NCI-H128 (cell line): ENCODE data around the gene SCN2B.

Experiments
- DNase-seq: peaks from one replicate; lab custom pipeline; 2025; ENCODE audit not compliant: unreplicated experiment; lab: John Stamatoyannopoulos, UW

The SCN2B gene

DNA sequence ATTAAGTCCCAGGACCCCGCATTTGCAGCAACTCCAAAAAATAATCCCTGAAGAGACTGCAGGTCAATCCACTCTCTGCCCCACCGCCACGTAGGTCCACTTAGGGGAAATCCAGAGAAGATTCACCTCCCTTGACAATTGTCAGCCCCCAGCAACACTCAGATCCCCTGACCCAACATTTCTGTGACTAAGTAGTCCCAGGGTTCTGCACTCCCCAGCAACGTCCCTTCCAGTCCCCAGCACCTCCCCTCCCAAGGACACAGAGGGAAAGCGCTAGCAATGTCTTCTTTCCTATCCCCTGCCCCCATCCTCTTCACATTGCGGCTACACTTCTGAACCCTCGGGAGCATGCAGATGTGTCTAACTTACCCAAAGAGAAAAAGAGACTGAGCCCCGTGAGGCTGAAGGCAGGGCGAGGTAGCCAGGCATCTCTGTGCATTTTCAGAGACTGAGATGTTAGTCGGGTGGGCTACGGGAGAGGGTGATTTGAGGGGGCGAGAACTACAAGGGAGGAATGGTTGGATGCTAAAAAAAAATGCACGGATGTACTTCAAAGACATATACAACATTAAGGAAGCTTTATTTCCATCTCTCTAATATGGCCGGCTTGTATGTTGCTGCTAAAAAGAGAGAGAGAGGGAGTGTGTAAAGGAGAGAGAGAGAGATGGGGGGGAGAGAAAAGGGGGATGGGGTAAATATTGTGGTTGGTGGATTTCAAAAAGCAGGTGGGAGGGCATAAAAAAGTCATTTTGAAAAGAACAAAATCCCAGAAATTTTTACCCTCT is at the start of gene SCN2B:
Gene SCN2B, minus strand, starts transcription at position 647 of the 785 bp plus-strand sequence. Its CDS starts 208 bp downstream, at position 439.
- DNase-seq, result no peak

- DNase-seq, result no peak
These were observed 48.2 kb upstream of the SCN2B start, which contains the start of gene JAML for GRCh38 chr11:118224511-118225188. Gene JAML, minus strand, starts transcription at chr11:118225011. Its CDS starts 10,145 bp downstream, at chr11:118214866.

- no peak for DNase-seq
These were observed 47.6 kb upstream of the SCN2B start for GRCh38 chr11:118223992-118224391.

DNA sequence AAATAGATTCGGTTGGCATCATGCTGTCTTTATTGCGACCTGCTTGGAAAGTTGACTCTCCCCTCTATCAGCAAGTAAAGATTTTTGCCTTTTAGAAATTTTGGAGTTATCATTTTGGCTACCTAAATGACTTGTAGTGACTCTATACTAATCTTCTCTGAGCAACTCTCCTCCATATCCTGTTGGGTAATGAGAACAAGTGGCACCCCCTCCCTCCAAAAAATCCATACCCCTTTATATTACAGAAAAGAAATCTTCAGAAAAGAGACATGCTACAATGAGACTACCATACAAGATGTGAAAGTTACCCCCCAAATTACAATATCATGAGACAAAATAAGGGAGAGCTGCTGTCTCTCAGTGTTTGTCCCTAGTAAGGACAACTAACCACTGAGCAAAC is 47.1 kb upstream of the SCN2B start:
- DNase-seq, result no peak

- DNase-seq, result no peak
These were observed 46.0 kb upstream of the SCN2B start for GRCh38 chr11:118222437-118222836.

GRCh38 chr11:118221419-118221818 is 45.0 kb upstream of the SCN2B start:
- DNase-seq, result no peak

GRCh38 chr11:118219732-118220131 is 43.3 kb upstream of the SCN2B start:
- no peak for DNase-seq

DNA sequence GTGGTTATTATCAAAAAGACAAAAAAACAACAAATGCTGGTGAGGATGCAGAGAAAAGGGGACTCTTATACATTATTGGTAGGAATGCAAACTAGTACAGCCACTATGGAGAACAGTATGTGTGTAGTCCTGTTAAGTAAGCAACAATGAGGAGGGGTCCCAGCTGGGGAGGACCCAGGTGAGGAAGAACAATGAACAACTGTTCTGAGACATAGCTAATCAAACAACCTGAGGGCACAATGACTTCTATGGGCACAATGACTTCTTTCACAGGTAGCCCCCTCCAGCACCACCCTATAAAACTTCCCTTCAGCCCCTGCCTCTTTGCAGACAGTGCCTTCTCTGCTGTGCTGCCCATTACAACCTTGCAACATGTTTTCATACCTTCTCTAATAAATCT is 42.8 kb upstream of the SCN2B start:
- DNase-seq, result no peak

DNA sequence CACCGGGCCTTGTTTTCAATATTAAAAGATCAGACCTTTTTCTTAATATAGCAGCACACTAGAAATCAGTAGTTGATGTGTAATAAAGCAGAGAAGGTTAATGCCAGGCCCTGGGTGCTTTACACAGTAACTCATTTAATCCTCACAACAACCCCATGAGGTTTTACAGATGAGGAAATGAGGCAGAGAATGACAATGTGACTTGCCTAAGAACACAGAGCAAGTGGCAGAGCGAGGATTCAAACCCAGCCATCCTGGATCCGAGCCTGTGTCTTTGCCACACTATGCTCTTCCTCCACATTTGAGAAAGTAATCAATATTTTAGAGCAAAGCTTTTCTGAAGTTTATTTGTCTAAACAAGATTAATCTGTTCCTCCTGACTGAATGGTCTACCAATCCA is 41.1 kb upstream of the SCN2B start:
- DNase-seq, result no peak

- no peak for DNase-seq
These were observed 40.4 kb upstream of the SCN2B start for GRCh38 chr11:118216621-118217481.

GRCh38 chr11:118215765-118216164 is 39.3 kb upstream of the SCN2B start:
- no peak for DNase-seq

DNA sequence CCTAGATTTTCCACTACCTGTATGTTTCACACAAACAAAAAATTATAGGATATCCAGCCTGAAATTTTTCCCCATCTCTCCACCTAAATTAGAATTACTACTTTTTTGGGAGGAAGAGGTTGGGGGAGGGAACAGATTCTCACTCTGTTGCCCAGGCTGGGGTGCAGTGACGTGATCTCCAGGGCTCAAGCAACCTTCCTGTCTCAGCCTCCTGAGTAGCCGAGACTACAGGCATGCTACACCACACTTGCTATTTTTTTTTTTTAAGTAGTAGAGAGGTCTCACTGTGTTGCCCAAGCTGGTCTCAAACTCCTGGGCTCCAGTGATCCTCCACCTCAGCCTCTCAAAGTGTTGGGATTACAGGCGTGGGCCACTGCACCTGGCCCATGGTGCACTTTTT is 38.8 kb upstream of the SCN2B start:
- no peak for DNase-seq

- no peak for DNase-seq
These were observed 37.9 kb upstream of the SCN2B start for GRCh38 chr11:118214210-118214914.

GRCh38 chr11:118213781-118214180 is 37.3 kb upstream of the SCN2B start:
- no peak for DNase-seq

DNA sequence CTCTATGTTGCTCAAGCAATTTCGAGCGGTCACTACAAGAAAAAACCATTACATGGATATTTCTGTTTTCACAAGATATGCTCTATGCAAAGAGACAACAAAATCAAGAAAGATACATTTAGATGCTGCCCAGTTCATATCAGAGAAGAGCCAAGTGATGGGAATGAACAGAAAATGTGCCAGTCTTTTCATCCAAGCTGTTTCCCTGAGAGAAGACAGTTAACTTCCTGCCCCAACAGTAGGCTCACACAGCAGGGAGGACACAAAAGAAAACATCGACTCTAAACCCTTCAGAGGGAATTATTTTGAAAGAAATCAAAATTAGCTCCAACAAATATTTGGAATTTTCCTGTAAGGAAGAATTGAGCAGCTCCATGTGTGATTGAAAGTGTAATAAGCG is 36.8 kb upstream of the SCN2B start:
- DNase-seq, result no peak

DNA sequence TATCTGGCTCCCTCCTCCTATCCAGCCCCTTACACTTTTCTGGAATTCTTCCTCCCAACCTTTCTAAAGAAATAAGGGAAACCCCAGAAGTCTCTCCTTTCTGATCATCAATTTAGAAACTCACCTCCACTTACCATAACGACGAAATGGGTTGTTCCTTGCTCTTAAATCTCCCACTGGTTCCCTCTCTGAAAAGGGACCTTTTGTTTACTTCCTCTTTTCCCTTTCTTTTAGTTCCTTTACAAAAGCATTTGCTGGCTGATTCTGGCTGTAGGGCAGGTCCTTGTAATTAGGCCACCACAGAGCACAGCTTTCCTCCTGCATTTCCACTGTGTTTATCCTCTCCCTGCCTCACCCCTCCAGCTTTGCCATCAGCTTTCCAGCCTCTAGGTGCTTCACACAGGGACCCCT is 36.3 kb upstream of the SCN2B start:
- DNase-seq, result no peak

- no peak for DNase-seq
These were observed 35.8 kb upstream of the SCN2B start for GRCh38 chr11:118212131-118212725.

DNA sequence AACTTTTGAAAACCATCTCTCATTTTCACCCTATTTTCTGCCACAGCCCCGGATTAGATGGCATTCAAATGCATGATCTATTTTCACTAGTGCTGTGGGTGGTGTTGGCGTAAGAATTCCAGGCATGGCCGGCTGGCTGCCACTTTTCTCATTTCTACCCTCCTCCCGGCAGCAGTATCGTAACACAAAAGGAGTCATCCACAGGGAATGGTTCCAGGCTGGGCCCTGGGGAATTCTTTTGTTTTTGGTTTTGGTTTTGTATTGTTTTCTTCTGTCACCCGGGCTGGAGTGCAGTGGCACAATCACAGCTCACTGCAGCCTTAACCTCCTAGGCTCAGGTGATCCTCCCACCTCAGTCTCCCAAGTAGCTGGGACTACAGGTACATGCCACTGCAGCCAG is 34.6 kb upstream of the SCN2B start:
- no peak for DNase-seq

GRCh38 chr11:118210323-118210722 is 33.9 kb upstream of the SCN2B start:
- no peak for DNase-seq

- no peak for DNase-seq
These were observed 32.6 kb upstream of the SCN2B start for GRCh38 chr11:118209033-118209432.
